ENCODE measurements around the gene RXFP3. TPM values are rescaled to one million over a fixed set of nuclear protein-coding genes. Genes with fewer than 3 reads are reported as not detected.
"Not testable (repeated sequence)": the region's sequence is repeated elsewhere in the genome, so short reads cannot be mapped to it uniquely, and the experiment has no call there.

RXFP3 gene, protein sequence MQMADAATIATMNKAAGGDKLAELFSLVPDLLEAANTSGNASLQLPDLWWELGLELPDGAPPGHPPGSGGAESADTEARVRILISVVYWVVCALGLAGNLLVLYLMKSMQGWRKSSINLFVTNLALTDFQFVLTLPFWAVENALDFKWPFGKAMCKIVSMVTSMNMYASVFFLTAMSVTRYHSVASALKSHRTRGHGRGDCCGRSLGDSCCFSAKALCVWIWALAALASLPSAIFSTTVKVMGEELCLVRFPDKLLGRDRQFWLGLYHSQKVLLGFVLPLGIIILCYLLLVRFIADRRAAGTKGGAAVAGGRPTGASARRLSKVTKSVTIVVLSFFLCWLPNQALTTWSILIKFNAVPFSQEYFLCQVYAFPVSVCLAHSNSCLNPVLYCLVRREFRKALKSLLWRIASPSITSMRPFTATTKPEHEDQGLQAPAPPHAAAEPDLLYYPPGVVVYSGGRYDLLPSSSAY
- total RNA-seq = not detected

GRCh38 chr5:33936381-33937016 is at the start of gene RXFP3:
RXFP3 (plus strand) TSS chr5:33936386; CDS start chr5:33936741, 355 bp downstream.
- DNase-seq (ENCODE audit: low read depth in 2 of 3, low spot score in 2 of 3) = no peak

GRCh38 chr5:33887268-33887667 is 48.9 kb upstream of the RXFP3 start:
- no peak for DNase-seq (ENCODE audit: low read depth in 2 of 3, low spot score in 2 of 3)

GRCh38 chr5:33888587-33888986 is 47.6 kb upstream of the RXFP3 start:
- no peak for DNase-seq (ENCODE audit: low read depth in 2 of 3, low spot score in 2 of 3)

DNA sequence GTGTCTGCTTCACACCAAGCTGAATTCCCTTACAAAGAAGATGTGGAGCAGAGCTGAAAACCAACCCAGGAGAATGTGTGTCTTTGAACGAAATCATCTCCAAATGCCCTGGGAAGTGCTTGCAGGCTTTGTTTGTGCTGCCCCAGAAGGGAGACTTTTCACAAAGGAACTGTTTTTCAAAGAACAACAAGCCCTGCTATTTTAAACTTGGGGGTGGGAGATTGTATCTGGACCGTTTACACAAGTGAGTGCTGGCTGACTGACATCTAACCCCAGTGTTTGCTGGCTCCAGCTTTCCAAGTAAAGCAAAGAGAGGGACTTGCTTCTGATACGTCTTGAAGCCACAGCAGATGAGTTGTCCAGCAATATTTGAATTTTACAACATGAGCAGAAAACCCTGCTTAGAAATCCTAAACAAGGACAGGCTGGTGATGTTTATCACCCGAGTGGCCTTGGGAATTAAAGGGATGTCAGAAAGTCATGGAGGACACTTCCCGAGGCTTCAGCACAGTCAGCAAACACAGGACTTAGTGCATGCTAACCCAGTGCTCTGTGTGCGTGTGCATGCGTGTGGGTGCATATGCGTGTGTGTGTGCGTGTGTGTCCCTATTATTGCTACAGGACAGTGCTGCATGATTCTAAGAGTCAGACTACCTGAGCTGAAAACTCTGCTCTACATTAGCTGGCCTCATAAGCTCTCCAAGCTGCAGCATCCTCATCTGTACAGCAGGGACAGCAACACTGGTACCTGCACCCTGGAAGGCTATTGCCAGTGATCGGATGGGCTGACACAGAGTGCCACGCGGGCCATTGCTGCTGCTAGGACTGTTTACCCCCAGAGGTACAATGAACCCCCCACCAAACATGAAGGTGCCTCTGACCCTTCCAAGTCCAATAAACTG is 45.8 kb upstream of the RXFP3 start:
- no peak for DNase-seq (ENCODE audit: low read depth in 2 of 3, low spot score in 2 of 3)

- DNase-seq (ENCODE audit: low read depth in 2 of 3, low spot score in 2 of 3) = no peak
These were observed 44.8 kb upstream of the RXFP3 start for GRCh38 chr5:33891446-33891787.

- DNase-seq (ENCODE audit: low read depth in 2 of 3, low spot score in 2 of 3) = peak in 1 of 3 donors; percentile 1
These were observed 44.2 kb upstream of the RXFP3 start, which contains the start of gene ADAMTS12 for GRCh38 chr5:33891788-33892619. ADAMTS12 (minus strand) TSS chr5:33891990; CDS start chr5:33891856, 134 bp downstream.

- no peak for DNase-seq (ENCODE audit: low read depth in 2 of 3, low spot score in 2 of 3)
These were observed 43.5 kb upstream of the RXFP3 start for GRCh38 chr5:33892620-33893137.

DNA sequence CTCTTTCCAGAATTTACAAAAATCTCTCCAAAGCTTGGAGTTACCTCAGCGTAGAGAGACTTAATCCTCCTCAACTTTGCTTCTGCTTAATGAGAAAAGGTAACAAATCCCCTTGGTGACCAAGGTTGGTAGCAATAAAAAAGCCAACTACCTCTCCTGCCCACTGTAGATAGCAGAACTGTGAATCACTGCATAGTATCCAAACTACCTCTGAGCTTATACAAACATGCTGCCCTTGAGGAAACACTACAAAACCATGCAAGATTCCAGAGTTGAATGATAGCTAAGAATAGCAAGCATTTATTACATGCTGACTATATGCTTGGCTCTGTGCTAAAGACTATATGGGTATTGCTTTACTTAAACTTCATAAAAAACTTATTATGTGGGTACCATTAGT is 41.6 kb upstream of the RXFP3 start:
- DNase-seq (ENCODE audit: low read depth in 2 of 3, low spot score in 2 of 3) = no peak

DNA sequence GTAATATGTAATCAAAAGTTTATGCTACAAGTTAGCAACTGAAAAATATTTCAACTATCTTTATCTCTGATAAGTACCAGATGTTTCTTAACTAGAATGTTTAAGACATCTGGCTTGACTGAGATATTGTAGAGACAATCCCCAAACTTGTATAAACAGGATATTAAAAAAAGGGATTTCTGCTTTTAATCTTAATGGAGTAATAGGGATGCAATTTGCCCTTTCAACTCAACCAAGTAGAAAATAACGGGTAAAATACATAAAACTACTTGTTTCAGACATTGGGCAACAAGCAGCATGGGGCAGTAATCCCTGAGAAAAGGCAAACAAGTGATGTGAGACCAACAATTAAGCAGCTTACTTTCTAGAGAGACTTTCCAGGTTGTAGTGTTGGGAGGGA is 35.0 kb upstream of the RXFP3 start:
- DNase-seq (ENCODE audit: low read depth in 2 of 3, low spot score in 2 of 3) = no peak

GRCh38 chr5:33903118-33903517 is 33.1 kb upstream of the RXFP3 start:
- no peak for DNase-seq (ENCODE audit: low read depth in 2 of 3, low spot score in 2 of 3)

- no peak for DNase-seq (ENCODE audit: low read depth in 2 of 3, low spot score in 2 of 3)
These were observed 30.8 kb upstream of the RXFP3 start for GRCh38 chr5:33905381-33905780.

DNA sequence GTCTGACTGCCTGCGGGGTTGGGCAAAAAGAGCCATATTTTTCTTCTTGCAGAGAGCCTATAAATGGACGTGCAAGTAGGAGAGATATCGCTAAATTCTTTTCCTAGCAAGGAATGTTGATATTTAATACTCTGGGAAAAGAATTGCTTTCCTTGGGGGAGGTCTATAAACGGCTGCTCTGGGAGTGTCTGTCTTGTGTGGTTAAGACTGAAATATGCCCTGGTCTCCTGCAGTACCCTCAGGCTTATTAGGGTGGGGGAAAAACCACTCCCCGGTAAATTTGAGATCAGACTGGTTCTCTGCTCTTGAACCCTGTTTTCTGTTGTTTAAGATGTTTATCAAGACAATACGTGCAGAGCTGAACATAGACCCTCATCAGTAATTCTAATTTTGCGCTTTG is 29.9 kb upstream of the RXFP3 start:
- not testable (repeated sequence) for DNase-seq (ENCODE audit: low read depth in 2 of 3, low spot score in 2 of 3)

DNA sequence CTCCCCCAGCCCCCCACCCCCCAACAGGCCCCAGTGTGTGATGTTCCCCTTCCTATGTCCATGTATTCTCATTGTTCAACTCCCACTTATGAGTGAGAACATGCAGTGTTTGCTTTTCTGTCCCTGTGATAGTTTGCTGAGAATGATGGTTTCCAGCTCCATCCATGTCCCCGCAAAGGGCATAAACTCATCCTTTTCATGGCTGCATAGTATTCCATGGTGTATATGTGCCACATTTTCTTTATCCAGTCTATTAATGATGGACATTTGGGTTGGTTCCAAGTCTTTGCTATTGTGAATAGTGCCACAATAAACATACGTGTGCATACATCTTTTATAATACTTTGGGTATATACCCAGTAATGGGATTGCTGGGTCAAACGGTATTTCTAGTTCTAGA is 21.3 kb upstream of the RXFP3 start:
- not testable (repeated sequence) for DNase-seq (ENCODE audit: low read depth in 2 of 3, low spot score in 2 of 3)

DNA sequence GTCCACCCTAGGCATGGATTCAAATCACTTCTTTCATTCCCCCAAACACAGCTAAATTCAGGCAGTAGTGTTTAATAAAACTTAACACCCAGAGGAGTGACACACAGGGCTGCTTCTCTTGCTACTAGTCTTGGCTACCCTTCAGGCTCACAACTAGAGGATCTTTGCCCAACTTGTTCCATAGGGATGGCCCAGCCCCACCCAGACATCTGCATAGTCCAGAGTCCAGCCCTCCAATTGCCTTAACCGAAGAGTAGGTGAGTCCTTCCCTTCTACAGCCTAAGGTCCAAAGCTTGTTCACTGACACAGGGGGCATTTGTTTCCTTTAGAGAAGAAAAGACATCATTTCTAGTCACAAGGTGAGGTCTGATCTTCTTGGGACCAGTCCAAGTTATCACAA is 15.2 kb upstream of the RXFP3 start:
- no peak for DNase-seq (ENCODE audit: low read depth in 2 of 3, low spot score in 2 of 3)

GRCh38 chr5:33925278-33925677 is 10.9 kb upstream of the RXFP3 start:
- no peak for DNase-seq (ENCODE audit: low read depth in 2 of 3, low spot score in 2 of 3)

DNA sequence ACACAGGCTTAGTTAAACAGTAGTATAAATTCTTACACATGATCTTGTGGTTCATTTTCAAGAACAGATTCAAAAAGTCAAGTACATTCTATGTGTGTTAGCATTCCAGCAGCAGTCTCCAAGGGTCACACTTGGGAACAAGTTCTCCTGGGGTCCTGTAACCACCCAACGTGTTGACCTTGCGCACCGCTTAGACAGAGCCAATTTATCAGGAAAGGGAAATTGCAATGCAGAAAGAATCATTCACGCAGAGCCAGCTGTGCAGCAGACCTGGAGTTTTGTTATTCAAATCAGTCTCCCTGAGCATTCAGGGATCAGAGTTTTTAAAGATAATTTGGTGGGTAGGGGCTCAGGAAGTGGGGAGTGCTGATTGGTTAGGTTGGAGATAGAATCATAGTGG is 8.5 kb upstream of the RXFP3 start:
- DNase-seq (ENCODE audit: low read depth in 2 of 3, low spot score in 2 of 3) = no peak

GRCh38 chr5:33928283-33928682 is 7.9 kb upstream of the RXFP3 start:
- DNase-seq (ENCODE audit: low read depth in 2 of 3, low spot score in 2 of 3) = no peak

GRCh38 chr5:33929925-33930690 is 6.1 kb upstream of the RXFP3 start:
- DNase-seq (ENCODE audit: low read depth in 2 of 3, low spot score in 2 of 3) = no peak

DNA sequence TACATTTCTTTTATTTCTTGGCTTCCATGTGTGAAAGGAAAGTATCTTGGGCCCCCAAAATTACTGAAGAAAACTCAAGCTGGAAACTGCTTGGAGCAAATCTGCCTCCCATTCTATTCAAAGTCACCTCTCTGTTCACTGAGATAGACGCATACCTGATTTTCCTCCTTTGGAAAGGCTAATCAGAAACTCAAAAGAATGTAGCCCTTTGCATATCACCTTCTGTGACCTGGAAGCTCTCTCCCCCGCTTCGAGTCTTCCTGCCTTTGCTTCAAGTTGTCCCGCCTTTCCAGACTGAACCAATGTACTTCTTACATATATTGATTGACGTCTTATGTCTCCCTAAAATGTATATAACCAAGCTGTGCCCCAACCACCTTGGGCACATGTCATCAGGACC is 5.0 kb upstream of the RXFP3 start:
- no peak for DNase-seq (ENCODE audit: low read depth in 2 of 3, low spot score in 2 of 3)
